Fibroblast of pulmonary artery (primary cell): ENCODE results near the gene FBRSL1.

Experiments
- DNase-seq: peaks from one replicate; pipeline ENCODE4 v3.0.0-alpha.2; 2010; ENCODE audit warnings: low read depth
- H3K4me3 ChIP-seq: replicated peaks from 2 replicates; pipeline ENCODE4 v1.5.1; 2011; ENCODE audit warnings: low read depth, mild to moderate bottlenecking, control low read depth, low read length, moderate library complexity
- CTCF ChIP-seq: IDR thresholded peaks from 2 replicates; pipeline ENCODE4 v1.5.1; 2011; ENCODE audit warnings: mild to moderate bottlenecking, control low read depth, low read length, inconsistent platforms; ENCODE audit errors: missing control alignments

Gene FBRSL1

DNA sequence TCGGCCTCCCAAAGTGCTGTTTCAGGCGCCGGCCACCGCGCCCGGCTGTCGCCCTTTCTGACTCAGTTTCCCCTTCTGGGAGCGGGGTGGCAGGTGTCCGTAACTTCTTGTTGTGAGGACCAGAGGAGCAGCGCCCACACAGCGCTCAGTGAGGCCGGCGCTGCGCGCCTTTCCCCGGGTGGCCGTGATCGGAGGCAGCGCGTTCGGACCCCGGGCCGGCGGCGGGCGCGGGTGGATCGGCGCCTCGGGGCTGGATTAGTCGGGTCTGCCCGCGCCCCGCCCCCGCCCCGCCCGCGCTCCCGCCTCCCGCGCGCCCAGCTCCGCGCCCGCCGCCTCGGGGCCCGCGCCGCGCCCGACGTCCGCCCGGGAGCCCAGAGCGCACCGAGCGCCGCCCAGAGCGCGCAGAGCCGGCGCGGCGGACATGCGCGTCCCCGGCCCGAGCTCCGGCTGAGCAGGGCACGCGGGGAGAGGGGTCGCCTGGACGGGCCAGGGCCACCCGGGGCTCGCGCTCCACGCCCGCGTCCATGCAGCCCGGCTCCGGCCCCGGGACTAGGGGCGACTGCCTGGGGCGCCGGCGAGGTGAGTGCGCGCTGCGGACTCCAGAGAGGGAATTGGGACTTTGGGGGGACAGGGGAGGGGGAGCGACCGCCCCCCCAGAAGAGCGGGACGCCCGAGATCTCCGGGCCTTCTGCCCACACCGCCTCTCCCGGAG, 69.9 kb downstream of the FBRSL1 start:
- peak overlapping the region; percentile 56 for H3K4me3 ChIP-seq
- peak; percentile 42 for DNase-seq
- no peak for TF ChIP-seq CTCF

DNA sequence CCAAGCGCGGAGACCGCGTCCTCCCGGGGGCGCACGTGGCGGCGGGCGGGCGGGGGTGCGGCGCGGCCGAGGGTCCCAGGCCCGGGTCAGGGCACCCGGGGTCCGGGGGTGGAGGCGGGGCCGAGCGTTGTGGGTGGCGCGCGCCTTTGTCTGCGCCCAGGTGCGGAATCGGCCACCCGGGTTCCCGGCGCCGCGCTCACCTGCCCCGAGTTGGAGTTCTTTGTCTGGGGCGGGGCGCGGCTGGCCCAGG, 70.3 kb downstream of the FBRSL1 start:
- DNase-seq, result no peak
- no peak for TF ChIP-seq CTCF
- H3K4me3 ChIP-seq, result peak overlapping the region; percentile 51

DNA sequence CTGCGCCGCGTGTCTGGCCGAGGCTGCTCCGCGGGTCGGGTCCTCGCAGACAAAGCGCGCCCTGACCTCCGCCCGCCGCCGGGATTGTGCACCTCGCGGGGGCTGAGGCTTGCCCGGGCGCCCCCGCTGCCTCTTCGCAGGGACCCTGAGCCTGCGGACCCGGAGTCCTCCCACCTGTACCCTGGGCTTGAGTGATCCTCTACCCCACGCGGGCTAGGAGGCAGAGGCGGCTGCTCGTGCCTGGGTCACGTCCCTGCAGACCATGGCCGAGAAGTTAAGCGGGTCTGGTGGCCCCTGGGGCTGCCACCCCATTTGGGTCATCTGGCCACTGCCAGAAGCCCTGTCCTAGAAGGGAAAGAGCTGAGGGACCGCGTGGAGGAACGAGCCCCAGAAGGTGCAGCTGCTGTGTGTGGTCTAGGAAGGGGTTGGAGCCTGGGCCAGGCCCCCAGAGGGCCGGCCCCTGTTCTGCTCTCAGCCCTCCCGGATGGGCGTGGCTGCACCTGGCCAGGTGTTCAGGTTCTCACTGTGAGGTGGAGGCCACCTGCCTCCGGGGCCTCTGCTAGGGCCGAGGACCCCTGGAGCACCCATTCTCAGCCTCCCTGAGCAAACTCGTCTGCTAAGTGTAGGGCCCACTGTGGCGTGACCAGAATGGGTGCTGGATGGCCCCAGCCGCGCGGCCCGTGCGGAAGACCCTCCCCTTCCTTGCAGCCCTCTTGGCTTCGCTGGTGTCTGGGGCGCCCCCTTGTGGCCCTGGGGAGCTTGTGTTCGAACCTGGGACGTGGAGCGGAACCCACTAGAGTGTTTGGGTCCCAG, 70.9 kb downstream of the FBRSL1 start:
- DNase-seq, result peak; percentile 61
- peak; percentile 65 for TF ChIP-seq CTCF

More for the DNA sequence above, 70.9 kb downstream of the FBRSL1 start:
- H3K4me3 ChIP-seq, result peak overlapping the region; percentile 51
